HL-60 (cell line): ENCODE results near the gene PARP16.
"Not testable (repeated sequence)": the region's sequence is repeated elsewhere in the genome, so short reads cannot be mapped to it uniquely, and the experiment has no call there.

Experiments
- DNase-seq, 2 experiments: peaks; one replicate each; pipeline ENCODE4 v3.0.0-alpha.2; 2010 to 2020; ENCODE audit warnings: low read depth in 1 of 2, low spot score in 1 of 2
- H3K27ac ChIP-seq: fragments of 250-450 bp; sonication (Bioruptor Pico); replicated peaks from 2 replicates; pipeline ENCODE4 v1.5.1; 2020; ENCODE audit warnings: mild to moderate bottlenecking, moderate library complexity
- H3K27me3 ChIP-seq: fragments of 250-450 bp; sonication (Bioruptor Pico); 2 replicates; pipeline ENCODE4 v1.5.1; 2021; ENCODE audit warnings: mild to moderate bottlenecking, moderate library complexity; ENCODE audit not compliant: insufficient read depth, poor library complexity, severe bottlenecking
- H3K4me3 ChIP-seq: replicated peaks from 2 replicates; pipeline ENCODE4 v1.5.1; 2011; ENCODE audit warnings: mild to moderate bottlenecking, control low read depth, low read length; ENCODE audit not compliant: insufficient read depth
- GABPA ChIP-seq: IDR thresholded peaks from 2 replicates; pipeline ENCODE4 v1.6.1; 2012; ENCODE audit warnings: low read depth
- POLR2AphosphoS5 ChIP-seq: IDR thresholded peaks from 2 replicates; pipeline ENCODE4 v1.6.1; 2012; ENCODE audit warnings: low read depth
- SPI1 ChIP-seq: IDR thresholded peaks from 2 replicates; pipeline ENCODE4 v1.6.1; 2012; ENCODE audit warnings: low read depth, mild to moderate bottlenecking, borderline replicate concordance
- TF ChIP-seq, protein P1 (sequence below): IDR thresholded peaks from one replicate; pipeline ENCODE4 v1.5.1; 2011; ENCODE audit warnings: low read length, control low read depth, inconsistent platforms; ENCODE audit not compliant: insufficient read depth
- TF ChIP-seq, protein P2 (sequence below): IDR thresholded peaks from 2 replicates; pipeline ENCODE4 v1.6.1; 2012; ENCODE audit warnings: low read depth; ENCODE audit not compliant: insufficient replicate concordance

The PARP16 gene

DNA sequence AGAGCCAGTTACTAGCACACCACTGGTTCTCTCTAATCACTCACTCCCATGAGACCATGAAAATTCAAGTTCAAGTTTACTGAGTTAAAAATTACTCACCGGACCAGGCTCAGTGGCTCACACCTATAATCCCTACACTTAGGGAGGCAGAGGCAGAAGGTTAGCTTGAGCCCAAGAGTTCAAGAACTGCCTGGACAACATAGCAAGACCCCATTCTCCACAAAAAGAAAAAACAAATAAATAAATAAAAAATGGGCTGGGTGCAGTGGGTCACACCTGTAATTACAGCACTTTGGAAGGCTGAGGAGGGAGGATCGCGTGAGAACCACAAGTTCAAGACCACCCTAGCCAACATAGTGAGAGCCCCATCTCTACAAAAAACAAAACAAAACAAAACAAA lies 54.2 kb downstream of the PARP16 start:
- Histone ChIP-seq H3K4me3 (no peak overlapping the region), H3K27ac (no peak overlapping the region), H3K27me3 (no peaks in the 10 kb centered on the region)
- TF ChIP-seq, protein P1, sequence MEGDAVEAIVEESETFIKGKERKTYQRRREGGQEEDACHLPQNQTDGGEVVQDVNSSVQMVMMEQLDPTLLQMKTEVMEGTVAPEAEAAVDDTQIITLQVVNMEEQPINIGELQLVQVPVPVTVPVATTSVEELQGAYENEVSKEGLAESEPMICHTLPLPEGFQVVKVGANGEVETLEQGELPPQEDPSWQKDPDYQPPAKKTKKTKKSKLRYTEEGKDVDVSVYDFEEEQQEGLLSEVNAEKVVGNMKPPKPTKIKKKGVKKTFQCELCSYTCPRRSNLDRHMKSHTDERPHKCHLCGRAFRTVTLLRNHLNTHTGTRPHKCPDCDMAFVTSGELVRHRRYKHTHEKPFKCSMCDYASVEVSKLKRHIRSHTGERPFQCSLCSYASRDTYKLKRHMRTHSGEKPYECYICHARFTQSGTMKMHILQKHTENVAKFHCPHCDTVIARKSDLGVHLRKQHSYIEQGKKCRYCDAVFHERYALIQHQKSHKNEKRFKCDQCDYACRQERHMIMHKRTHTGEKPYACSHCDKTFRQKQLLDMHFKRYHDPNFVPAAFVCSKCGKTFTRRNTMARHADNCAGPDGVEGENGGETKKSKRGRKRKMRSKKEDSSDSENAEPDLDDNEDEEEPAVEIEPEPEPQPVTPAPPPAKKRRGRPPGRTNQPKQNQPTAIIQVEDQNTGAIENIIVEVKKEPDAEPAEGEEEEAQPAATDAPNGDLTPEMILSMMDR, result no peak
- TF ChIP-seq, protein P2, sequence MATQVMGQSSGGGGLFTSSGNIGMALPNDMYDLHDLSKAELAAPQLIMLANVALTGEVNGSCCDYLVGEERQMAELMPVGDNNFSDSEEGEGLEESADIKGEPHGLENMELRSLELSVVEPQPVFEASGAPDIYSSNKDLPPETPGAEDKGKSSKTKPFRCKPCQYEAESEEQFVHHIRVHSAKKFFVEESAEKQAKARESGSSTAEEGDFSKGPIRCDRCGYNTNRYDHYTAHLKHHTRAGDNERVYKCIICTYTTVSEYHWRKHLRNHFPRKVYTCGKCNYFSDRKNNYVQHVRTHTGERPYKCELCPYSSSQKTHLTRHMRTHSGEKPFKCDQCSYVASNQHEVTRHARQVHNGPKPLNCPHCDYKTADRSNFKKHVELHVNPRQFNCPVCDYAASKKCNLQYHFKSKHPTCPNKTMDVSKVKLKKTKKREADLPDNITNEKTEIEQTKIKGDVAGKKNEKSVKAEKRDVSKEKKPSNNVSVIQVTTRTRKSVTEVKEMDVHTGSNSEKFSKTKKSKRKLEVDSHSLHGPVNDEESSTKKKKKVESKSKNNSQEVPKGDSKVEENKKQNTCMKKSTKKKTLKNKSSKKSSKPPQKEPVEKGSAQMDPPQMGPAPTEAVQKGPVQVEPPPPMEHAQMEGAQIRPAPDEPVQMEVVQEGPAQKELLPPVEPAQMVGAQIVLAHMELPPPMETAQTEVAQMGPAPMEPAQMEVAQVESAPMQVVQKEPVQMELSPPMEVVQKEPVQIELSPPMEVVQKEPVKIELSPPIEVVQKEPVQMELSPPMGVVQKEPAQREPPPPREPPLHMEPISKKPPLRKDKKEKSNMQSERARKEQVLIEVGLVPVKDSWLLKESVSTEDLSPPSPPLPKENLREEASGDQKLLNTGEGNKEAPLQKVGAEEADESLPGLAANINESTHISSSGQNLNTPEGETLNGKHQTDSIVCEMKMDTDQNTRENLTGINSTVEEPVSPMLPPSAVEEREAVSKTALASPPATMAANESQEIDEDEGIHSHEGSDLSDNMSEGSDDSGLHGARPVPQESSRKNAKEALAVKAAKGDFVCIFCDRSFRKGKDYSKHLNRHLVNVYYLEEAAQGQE, result no peak
- no peak for TF ChIP-seq GABPA
- TF ChIP-seq POLR2AphosphoS5, result no peak
- TF ChIP-seq SPI1, result no peak
- no peak for DNase-seq

DNA sequence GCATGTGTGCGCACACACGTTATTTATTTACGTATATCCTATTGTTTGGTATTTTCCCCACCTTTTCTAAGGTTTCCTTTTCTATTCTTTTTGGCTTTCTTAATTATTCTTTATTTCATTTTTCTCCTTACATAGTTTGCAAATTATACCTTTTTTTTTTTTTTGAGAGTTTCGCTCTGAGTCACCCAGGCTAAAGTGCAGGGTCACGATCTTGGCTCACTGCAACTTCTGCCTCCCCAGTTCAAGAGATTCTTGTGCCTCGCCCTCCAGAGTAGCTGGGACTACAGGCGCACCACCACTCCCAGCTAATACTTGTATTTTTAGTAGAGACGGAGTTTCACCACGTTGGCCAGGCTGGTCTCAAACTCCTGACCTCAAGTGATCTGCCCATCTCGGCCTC lies 55.4 kb downstream of the PARP16 start:
- H3K27me3 ChIP-seq, result no peaks in the 10 kb centered on the region
- DNase-seq, result no peak
- TF ChIP-seq, protein P2, result no peak
- no peak for TF ChIP-seq SPI1
- TF ChIP-seq GABPA, result no peak
- TF ChIP-seq, protein P1, result no peak
- no peak for TF ChIP-seq POLR2AphosphoS5
- no peak overlapping the region for H3K27ac ChIP-seq
- no peak overlapping the region for H3K4me3 ChIP-seq

DNA sequence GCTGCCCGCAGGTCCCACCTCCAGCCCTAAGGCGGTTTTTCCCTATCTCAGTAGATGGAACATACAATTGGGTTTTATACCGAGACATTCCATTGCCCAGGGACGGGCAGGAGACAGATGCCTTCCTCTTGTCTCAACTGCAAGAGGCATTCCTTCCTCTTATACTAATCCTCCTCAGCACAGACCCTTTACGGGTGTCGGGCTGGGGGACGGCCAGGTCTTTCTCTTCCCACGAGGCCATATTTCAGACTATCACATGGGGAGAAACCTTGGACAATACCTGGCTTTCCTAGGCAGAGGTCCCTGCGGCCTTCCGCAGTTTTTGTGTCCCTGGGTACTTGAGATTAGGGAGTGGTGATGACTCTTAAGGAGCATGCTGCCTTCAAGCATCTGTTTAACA lies 59.8 kb downstream of the PARP16 start:
- H3K4me3 ChIP-seq, H3K27me3 ChIP-seq, DNase-seq, H3K27ac ChIP-seq: not testable (repeated sequence)

DNA sequence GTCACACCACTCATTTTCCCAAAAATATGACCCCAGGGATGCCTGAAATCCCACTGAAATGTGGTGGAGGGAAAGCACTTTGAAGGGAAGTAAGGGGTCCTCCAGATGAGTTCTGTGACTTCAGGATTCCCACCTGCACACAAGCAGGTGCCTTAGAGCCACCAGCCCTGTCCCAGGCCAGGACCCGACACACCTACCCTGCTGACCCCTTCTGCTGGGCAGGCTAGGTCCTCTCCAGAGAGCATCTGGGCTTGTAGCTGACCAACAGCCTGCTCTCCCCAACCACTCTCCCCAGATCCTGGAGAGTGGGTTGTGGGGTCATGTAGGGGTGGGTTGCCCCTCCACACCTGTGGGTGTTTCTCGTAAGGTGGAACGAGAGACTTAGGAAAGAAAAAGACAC lies 60.5 kb downstream of the PARP16 start:
- H3K4me3 ChIP-seq, result no peak overlapping the region
- DNase-seq, result no peak
- TF ChIP-seq SPI1 (no peak), GABPA (no peak), POLR2AphosphoS5 (no peak)
- TF ChIP-seq, protein P1, result no peak
- TF ChIP-seq, protein P2, result no peak
- H3K27ac ChIP-seq, result no peak overlapping the region
- no peaks in the 10 kb centered on the region for H3K27me3 ChIP-seq
